Activated CD8-positive, alpha-beta memory T cell treated with anti-CD3 and anti-CD28 coated beads for 4 hours (primary cell): ENCODE data around the gene EDC3.
A peak's percentile ranks its signal among the peaks of the same experiment; 100 is the strongest.
"Not testable (repeated sequence)": the region's sequence is repeated elsewhere in the genome, so short reads cannot be mapped to it uniquely, and the experiment has no call there.

Source experiments
- DNase-seq, 2 donors: peaks; one replicate each; pipeline ENCODE4 v3.0.0-alpha.2; 2020; ENCODE audit warnings: low read depth in 2 of 2

EDC3 gene, protein sequence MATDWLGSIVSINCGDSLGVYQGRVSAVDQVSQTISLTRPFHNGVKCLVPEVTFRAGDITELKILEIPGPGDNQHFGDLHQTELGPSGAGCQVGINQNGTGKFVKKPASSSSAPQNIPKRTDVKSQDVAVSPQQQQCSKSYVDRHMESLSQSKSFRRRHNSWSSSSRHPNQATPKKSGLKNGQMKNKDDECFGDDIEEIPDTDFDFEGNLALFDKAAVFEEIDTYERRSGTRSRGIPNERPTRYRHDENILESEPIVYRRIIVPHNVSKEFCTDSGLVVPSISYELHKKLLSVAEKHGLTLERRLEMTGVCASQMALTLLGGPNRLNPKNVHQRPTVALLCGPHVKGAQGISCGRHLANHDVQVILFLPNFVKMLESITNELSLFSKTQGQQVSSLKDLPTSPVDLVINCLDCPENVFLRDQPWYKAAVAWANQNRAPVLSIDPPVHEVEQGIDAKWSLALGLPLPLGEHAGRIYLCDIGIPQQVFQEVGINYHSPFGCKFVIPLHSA

DNA sequence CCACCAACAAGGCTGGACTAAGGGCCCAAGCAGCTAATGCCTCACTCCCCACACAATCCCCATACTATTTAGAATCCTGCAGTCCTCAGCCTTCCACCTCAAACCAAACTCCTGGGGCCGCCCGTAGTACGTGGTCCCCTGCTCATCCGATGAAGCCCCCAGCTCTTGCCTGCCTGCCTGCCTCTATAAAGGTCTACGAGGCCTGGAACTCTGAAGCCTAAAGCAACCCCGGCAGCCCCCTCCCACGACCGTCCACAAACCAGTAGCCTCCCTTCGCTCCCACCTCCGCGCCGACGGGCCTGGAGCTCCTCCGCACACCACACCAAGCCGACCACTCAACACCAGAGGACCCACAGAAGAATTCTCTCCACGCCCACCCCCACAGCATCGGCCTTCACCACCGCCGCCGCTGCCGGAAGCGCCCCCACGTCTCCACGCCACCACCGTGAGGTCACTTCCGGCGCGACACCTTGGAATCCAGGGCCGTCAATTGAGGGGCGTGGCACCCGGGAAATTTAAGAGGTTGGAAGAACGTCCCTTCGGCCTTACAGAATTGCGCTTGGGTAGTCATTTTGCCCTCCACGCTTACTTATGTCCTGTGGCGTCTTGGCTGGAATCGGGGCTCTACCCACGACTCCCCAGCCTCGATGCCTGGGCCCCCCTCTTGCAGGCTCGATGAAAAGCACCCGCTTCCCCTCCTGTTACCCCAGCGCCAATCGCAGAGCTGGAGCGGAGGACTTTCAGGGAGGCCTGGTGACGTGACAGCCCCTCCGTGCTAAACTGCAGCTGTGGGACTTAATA, at the start of gene EDC3:
EDC3 (minus strand) TSS at position 428 of the 801 bp plus-strand sequence. CDS start 20,900 bp downstream, outside the sequence.
- peak; percentile 73 to 81 for DNase-seq

GRCh38 chr15:74742422-74742821, 46.6 kb upstream of the EDC3 start:
- no peak for DNase-seq

DNA sequence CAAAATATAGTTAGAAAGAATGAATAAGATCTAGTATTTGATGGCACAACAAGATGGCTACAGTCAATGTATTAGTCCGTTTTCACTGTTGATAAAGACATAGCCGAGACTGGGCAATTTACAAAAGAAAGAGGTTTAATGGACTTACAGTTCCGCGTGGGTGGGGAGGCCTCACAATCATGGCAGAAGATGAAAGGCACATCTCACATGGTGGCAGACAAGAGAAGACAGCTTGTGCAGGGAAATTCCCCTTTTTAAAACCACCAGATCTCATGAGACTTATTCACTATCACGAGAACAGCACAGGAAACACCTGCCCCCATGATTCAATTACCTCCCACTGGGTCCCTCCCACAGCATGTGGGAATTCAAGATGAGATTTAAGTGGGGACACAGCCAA, 42.4 kb upstream of the EDC3 start:
- not testable (repeated sequence) for DNase-seq

GRCh38 chr15:74735305-74735704, 39.5 kb upstream of the EDC3 start:
- DNase-seq, result no peak

DNA sequence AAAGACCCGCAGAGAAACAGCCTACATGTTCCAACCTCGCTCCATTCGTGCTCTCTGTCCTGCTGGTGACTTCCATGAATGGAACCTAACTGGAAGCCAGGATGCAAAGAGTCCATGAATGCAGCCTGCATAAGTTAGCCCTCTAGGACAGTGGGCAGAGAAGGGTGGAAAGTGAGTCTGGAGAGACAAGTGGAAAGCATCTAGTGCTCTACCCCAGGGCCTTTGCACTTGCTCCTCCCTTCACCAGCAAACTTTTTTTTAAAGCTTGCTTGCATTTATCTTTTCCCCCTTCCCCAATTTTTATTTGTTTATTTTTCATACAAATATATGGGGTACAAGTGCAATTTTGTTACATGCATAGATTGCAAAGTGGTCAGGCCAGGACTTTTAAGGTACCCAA, 37.4 kb upstream of the EDC3 start:
- DNase-seq, result no peak

GRCh38 chr15:74732846-74733245, 37.0 kb upstream of the EDC3 start:
- no peak for DNase-seq

- DNase-seq, result no peak
Measured at GRCh38 chr15:74730619-74731316, 34.9 kb upstream of the EDC3 start.

DNA sequence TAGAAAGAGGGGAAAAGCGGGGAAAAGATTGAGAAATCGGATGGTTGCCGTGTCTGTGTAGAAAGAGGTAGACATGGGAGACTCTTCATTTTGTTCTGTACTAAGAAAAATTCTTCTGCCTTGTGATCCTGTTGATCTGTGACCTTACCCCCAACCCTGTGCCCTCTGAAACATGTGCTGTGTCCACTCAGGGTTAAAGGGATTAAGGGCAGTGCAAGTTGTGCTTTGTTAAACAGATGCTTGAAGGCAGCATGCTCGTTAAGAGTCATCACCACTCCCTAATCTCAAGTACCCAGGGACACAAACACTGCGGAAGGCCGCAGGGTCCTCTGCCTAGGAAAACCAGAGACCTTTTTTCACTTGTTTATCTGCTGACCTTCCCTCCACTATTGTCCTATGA, 33.5 kb upstream of the EDC3 start:
- DNase-seq, result not testable (repeated sequence)

GRCh38 chr15:74728699-74729098, 32.9 kb upstream of the EDC3 start:
- not testable (repeated sequence) for DNase-seq

DNA sequence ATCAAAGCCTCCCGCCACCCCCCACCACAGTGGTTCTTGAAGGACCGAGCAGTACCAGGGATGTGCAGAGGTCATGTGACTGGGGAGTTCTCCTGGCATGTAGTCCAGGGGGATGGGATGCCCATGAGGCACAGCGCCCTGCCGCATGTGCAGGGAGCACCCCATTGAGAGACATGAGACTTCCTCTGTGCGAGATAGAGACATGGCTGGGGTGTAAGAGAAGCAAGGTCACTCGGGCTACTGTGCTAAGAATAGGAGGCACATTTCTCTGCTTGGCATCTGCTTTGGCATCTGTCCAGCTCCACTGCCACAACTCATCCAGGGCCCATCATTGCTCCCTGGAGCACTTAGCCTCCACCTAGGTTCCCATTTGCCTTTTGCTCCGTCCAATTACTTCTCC, 31.9 kb upstream of the EDC3 start:
- DNase-seq, result no peak

DNA sequence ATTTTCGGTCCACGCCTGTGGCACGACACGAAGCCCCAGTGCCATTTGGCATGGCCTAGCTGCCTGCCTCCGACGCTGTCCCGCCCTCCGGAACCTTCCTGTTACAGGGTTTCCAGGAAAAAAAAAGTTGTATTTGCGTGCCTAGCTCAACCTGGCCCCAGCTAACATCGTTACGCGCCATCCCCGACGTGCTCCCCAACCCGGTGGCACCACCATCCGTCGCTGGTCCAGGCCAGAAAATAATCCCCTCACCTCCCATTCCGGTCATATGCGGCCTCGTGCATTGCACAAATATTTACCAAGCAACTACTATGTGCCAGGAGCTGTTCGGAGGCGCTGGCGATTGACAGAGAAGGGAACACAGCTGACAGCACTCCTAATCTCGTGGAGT, 30.9 kb upstream of the EDC3 start:
- DNase-seq, result no peak

DNA sequence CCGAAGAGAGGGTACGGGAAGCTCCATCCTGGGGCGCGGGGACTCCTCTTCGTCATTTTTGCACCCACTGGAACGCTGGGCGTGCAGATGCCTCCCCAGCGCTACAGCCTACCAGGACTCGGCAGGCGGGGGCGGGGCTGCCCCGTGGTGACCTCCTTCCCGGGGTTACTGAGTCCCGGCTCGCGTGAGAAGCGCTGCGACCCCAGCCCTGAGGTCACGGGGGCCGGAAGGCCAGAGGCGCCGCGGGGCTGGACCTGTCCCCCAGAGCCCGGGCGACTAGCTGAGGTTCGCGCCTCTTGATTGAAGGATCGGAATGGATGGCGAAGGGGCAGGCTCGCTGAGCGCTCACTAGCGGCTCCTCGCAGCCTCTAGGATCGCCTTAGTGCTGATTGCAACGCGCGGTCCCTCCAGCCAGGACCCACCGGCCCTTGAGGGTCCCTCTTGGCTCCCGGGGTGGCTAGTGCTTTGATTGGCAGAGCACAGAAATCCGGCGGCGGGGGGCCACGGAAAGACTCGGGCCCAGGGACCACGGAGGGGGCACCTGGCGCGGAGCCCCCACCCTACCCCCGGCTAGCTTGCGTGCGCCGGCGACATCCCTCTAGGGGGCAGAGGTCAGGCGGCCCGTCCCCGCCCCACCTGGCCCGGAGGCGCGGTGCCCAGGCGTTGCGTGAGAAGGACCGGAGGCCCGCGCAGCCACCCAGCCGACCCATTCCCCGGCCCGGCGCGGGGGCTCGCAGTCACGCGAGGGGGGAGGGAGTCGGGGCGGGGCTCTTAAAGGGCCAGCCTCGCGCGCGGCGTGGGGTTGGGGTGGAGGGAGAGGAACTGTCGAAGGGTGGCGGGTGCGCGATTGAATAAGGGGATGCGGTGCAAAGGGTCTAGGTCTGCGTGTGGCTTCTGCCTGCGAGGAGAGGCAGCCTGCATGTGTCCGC, 30.3 kb upstream of the EDC3 start:
- peak; percentile 5 to 7 for DNase-seq

- DNase-seq, result no peak
Measured at GRCh38 chr15:74725225-74725774, 29.5 kb upstream of the EDC3 start, which contains the start of gene CYP1A1. TSS of gene CYP1A1 (minus strand) at chr15:74725528. CDS start at chr15:74723097, 2,431 bp downstream.

DNA sequence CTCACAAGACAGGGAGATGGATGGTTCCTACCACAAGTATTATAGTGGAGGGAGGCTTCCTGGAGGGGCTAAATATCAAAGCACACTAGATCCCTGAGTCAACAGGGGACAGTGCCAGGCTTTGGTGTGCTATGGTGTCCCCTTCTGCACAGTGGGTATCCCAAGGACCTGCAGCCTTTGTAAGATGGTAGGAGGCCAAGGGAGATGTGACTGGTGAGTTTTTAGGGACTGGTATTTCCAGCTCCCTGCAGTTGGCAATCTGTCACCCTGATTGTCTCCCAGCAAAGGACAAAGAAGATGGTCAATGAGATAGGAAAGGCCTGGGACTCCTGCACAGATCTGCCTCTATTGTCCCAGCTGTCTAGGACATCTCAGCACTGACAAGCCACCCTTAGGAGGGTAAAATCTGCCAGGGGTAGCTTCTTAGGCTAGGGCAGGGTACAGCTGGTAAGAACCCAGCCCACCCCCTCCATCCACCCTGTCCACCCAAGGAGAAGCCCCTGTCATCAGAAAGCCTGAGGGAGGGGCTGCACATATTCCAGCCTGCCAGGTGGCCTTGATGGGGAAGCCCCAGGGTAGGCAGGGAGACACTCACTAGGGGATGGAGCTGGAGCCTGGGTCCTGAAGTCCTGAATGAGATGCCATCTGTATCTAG, 28.9 kb upstream of the EDC3 start:
- DNase-seq, result no peak

DNA sequence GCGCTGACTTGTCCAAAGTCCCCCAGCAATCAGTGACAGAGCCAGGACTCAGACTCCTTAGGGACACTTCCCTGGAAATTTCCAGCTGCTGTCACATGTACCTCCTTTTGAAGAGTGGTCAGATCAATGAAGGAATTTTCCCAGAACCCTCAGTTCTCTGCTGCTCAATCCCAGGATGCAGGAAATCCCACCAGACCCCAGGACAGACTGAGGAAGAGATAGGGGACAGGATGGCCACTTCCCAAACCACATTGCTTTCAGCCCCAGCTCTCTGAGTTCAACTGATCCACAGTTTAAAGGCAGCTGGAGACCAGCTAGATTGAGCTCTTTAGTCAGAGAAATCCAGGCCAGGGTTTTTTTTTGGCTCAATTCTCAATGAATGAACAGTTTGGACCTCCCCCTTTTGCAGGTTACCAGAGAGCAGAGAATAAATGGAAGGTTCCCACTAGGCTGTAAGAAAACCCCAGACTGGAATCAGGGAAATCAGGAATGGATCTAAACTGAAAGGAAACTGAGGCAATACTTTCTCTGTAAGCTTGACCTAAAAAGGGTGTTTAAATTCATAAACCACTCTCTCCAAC, 28.0 kb upstream of the EDC3 start:
- no peak for DNase-seq

GRCh38 chr15:74723187-74723586, 27.4 kb upstream of the EDC3 start:
- no peak for DNase-seq

GRCh38 chr15:74722591-74722990, 26.8 kb upstream of the EDC3 start:
- DNase-seq, result no peak

DNA sequence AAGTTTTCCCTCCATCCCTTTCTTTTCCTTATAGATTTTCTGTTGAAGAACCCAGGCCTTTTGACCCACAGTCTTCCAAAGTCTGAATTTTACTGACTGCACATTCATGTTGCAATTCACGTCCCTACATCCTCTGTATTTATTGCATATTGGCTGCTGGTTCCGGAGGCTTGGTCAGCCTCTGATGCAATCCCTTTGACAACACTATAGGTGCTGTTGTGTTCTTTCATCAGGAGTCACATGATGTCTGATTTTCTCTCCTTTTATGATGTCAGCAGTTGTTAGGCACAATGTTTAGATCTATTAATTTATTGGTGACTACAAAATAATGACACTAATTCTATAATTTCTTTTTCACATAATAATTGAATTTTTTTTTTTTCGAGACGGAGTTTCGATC, 20.8 kb upstream of the EDC3 start:
- DNase-seq, result no peak

DNA sequence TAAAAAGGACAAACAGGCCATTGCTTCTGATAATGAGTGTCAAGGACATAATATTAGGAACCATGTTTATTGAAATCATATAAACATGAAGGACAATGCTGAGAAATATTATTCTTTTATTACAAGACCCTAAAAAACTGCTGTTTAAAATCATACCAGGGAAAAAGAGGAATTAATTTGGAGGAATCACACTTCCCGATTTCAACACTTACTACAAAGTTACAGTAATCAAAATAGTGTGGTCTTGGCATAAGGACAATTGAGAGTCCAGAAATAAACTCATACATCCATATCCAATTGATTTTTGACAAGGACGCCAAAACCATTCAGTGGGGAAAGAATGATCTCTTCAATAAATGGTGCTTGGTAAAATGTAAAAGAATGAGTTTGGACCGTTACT, 16.5 kb upstream of the EDC3 start:
- no peak for DNase-seq
